ENCODE results near the gene MYLK4.

- TF ChIP-seq EP300 (IDR thresholded peaks at IDR 0.05) (no peak), POLR2A (IDR thresholded peaks at IDR 0.05) (no peak), CTCF (IDR thresholded peaks at IDR 0.05) (no peak), POLR2AphosphoS5 (IDR thresholded peaks at IDR 0.05) (no peak)
Measured at GRCh38 chr6:2783188-2783963, 32.7 kb upstream of the MYLK4 start.
